ENCODE measurements around the gene TMC5.

The TMC5 gene

DNA sequence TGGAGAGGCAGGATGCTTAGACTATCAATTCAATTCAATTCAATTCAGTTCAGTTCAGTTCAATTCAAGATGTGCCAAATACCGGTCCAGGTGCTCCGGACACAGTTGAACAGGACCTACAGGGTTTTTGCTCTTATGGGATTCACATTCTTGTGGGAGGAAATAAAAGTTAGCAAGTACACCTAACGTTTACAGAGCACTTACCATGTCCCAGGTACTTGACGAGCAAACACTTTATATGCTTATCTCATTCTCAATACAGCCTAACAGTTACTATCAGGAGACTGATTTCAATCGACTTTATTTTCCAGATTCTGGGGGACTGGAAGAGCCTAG is 104.7 kb downstream of the TMC5 start:
- TF ChIP-seq, protein P1, sequence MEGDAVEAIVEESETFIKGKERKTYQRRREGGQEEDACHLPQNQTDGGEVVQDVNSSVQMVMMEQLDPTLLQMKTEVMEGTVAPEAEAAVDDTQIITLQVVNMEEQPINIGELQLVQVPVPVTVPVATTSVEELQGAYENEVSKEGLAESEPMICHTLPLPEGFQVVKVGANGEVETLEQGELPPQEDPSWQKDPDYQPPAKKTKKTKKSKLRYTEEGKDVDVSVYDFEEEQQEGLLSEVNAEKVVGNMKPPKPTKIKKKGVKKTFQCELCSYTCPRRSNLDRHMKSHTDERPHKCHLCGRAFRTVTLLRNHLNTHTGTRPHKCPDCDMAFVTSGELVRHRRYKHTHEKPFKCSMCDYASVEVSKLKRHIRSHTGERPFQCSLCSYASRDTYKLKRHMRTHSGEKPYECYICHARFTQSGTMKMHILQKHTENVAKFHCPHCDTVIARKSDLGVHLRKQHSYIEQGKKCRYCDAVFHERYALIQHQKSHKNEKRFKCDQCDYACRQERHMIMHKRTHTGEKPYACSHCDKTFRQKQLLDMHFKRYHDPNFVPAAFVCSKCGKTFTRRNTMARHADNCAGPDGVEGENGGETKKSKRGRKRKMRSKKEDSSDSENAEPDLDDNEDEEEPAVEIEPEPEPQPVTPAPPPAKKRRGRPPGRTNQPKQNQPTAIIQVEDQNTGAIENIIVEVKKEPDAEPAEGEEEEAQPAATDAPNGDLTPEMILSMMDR (IDR thresholded peaks at IDR 0.05; ENCODE audit: low read depth, low read length), result no peak
- H3K4me3 ChIP-seq (replicated peaks in 1 of 2; ENCODE audit: low read depth in 2 of 2, low read length in 2 of 2), result no peak overlapping the region
- no peak for DNase-seq (ENCODE audit: low read depth in 2 of 2)

DNA sequence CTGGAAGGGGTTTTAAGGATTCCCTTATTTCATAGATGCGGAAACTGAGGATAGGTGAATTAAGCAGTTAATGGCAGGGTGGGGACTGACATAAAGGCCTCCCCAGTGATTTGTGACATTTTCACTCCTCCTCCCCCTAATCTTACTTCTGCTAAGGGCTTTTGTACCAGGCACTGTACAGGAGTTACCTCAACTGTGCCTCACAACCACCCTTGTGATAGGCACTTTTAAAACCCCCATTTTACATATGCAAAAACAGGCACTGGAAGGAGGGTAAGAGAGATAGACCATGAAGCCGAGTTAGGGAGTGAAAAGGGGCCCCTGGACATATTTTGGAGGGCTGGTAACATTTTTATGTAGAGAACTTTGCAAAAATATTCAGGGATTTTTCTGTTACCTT is 105.1 kb downstream of the TMC5 start:
- TF ChIP-seq, protein P1 (IDR thresholded peaks at IDR 0.05; ENCODE audit: low read depth, low read length), result no peak
- DNase-seq (ENCODE audit: low read depth in 2 of 2), result no peak
- no peak overlapping the region for H3K4me3 ChIP-seq (replicated peaks in 1 of 2; ENCODE audit: low read depth in 2 of 2, low read length in 2 of 2)

DNA sequence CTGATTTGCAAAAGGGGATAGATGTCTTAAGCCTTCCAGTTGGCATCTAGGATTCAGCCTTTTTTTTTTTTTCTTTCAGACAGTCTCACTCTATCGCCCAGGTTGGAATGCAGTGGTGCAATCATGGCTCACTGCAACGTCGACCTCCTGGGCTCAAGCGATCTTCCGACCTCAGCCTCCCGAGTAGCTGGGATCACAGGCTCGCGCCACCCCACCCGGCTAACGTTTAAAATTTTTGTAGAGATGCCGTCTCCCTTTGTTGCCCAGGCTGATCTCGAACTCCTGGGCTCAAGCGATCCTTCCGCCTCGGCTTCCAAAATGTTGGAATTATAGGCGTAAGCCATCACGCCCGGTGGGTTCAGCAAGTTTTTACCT is 105.5 kb downstream of the TMC5 start:
- H3K4me3 ChIP-seq (replicated peaks in 1 of 2; ENCODE audit: low read depth in 2 of 2, low read length in 2 of 2), result no peak overlapping the region
- no peak for DNase-seq (ENCODE audit: low read depth in 2 of 2)
- TF ChIP-seq, protein P1 (IDR thresholded peaks at IDR 0.05; ENCODE audit: low read depth, low read length), result no peak

DNA sequence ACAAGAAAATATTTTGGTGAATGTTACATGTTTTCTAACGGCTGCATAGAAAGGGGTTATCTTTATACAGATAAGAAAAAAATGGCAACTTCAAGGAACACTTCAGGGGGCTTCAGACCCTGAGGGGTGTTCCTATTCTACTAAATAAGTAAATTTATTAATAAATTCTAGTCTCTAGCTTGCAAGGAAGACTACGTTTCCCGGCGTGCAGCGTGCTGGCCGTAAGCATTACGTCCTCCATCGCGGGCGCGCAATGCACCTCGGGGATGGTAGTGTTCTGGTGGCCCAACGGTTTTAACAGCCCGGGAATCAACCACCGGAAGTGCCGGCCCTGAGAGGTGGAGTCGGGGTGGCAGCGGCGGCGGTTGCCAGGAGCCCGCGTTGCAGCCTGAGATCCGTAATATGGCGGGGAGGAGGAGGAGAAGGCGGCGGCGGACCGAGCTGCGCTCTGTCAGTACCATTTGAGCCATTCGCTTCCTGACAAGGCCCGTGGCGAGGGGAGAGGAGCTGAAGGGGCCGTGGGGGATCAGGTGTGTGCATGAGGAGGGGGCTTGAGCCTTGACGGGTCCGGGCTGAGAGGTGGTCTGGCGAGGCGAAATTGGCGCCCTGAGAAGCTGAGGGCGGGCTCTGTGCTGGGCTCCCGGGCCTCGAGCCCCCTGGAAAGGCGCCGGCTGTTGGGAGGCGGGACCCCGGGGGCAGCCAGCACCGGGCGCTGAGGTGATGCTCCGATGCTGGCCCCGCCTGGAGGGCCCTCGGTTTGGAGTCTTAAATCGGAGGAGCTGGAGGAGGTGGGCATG is 106.1 kb downstream of the TMC5 start, which contains the start of gene CCP110:
CCP110 (plus strand) TSS at position 384 of the 797 bp plus-strand sequence. CDS start 3,940 bp downstream, outside the sequence.
- TF ChIP-seq, protein P1 (IDR thresholded peaks at IDR 0.05; ENCODE audit: low read depth, low read length), result no peak
- H3K4me3 ChIP-seq (replicated peaks in 1 of 2; ENCODE audit: low read depth in 2 of 2, low read length in 2 of 2), result peak within 1 kb of the TSS; percentile 94 to 100
- peak; percentile 97 for DNase-seq (ENCODE audit: low read depth in 2 of 2)

DNA sequence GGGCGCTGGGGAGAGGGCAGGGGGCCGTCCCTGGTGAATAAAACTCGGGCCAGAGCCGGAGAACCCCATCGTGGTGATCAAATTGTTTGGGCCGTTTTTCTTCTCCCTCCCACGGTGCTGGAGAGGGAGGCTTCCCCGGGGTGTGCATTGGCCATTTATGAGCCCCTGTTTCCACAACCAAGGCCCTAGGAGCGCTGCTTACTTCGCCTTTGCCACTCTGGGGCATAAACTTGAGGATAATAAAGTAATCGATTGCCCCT is 106.6 kb downstream of the TMC5 start:
- H3K4me3 ChIP-seq (replicated peaks in 1 of 2; ENCODE audit: low read depth in 2 of 2, low read length in 2 of 2), result peak overlapping the region; percentile 94 to 100
- TF ChIP-seq, protein P1 (IDR thresholded peaks at IDR 0.05; ENCODE audit: low read depth, low read length), result no peak
- DNase-seq (ENCODE audit: low read depth in 2 of 2), result no peak

DNA sequence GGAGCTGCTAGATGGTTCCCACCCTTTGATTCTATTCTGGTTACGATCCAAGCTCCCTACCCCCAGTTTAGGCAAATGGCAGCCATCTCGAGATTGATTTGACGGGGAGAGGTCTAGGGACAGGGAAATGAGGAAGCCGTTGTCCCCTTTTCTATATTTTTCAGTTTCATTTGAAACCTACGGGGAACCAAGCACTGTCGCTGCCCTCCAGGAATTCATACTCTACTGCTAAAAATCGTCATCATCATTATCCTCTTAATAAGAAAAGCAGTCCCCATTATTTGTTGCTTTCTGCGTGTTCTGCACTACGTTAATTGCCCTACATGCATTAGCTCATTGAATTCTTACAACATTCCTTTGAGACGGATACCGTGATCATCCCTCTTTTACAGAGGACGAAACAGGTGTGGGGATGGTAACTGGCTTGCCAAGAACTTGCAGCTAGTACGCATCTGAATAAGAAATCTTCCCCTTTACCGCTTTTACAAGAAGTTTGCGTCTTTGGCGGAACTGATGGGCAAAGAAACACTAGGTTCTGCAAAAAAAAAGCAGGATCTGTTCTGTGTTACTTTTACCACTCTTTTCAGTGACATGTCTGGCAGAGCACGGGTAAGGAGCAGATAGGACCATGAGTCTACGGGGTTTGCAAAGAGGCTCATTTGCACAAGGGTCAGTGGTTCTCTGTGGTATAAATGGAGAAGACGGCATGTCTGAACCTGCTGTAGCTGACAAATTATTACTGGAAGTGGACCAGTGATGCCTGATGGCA is 107.1 kb downstream of the TMC5 start:
- peak in 1 of 2 donors; percentile 11 for DNase-seq (ENCODE audit: low read depth in 2 of 2)
- TF ChIP-seq, protein P1 (IDR thresholded peaks at IDR 0.05; ENCODE audit: low read depth, low read length), result no peak
- H3K4me3 ChIP-seq (replicated peaks in 1 of 2; ENCODE audit: low read depth in 2 of 2, low read length in 2 of 2), result peak overlapping the region; percentile 94 to 100

Measured in cardiac fibroblast (primary cell).